Prostate gland (tissue), 2 donors: ENCODE measurements around the gene UQCRHL. TPM values are rescaled to one million over a fixed set of nuclear protein-coding genes. Genes with fewer than 3 reads are reported as not detected.
"Not testable (repeated sequence)": the region's sequence is repeated elsewhere in the genome, so short reads cannot be mapped to it uniquely, and the experiment has no call there.

ENCODE experiments used
- DNase-seq: peaks from one replicate; pipeline ENCODE4 v3.0.0-alpha.2; 2019; ENCODE audit warnings: low spot score
- H3K27ac ChIP-seq, 2 donors: fragments of 200-600 bp; sonication (generic); 2 replicates each; pipeline ENCODE4 v1.5.1; 2017 to 2019
- H3K27me3 ChIP-seq: fragments of 200-600 bp; sonication (generic); replicated peaks from 2 replicates; pipeline ENCODE4 v1.5.1; 2019; ENCODE audit not compliant: insufficient read depth
- H3K36me3 ChIP-seq, 2 donors: fragments of 200-600 bp; sonication (generic); 1 replicate in 1 of 2; 2 replicates in 1 of 2; pipeline versions ENCODE4 v1.5.1 to v1.8.1; 2017 to 2019
- H3K4me1 ChIP-seq: fragments of 200-600 bp; sonication (generic); replicated peaks from 2 replicates; pipeline ENCODE4 v1.5.1; 2019
- H3K4me3 ChIP-seq, 2 donors: fragments of 200-600 bp; sonication (generic); 2 replicates each; pipeline ENCODE4 v1.5.1; 2017 to 2019
- H3K9me3 ChIP-seq: fragments of 200-600 bp; sonication (generic); 2 replicates; pipeline ENCODE4 v1.5.1; 2017
- CTCF ChIP-seq, 4 experiments: fragments of 200-600 bp in 2 of 4; fragments of 450-650 bp in 2 of 4; sonication (generic) in 2 of 4; IDR thresholded peaks; 1 replicate in 3 of 4; 2 replicates in 1 of 4; pipeline ENCODE4 v1.5.1; 2016 to 2019; ENCODE audit warnings: antibody characterized with exemption in 4 of 4, mild to moderate bottlenecking in 2 of 4, moderate library complexity in 2 of 4
- POLR2A ChIP-seq: fragments of 450-650 bp; IDR thresholded peaks from one replicate; pipeline ENCODE4 v1.6.1; 2016; ENCODE audit warnings: antibody characterized with exemption, mild to moderate bottlenecking
- POLR2AphosphoS5 ChIP-seq: sonication (generic); formaldehyde crosslinking; IDR thresholded peaks from one replicate; pipeline ENCODE4 v1.6.1; 2017; ENCODE audit warnings: antibody characterized with exemption
- WGBS: methylation state at CpG from one replicate; pipeline ENCODE4 v1.1.5; 2018; 5-methylcytosine and 5-hydroxymethylcytosine counted together
- intact Hi-C: fragments of 100-400 bp; cut with DNase I; formaldehyde crosslinking; loops from one replicate; pipeline ENCODE4 v1.14.2; 2022
- total RNA-seq, 2 donors: library from RNA; depleted of rRNA; stranded (reverse); fragments of >200 nt; gene quantifications; one replicate each; pipeline ENCODE4 v1.1.0, GENCODE V29; 2016

Gene UQCRHL
- total RNA-seq, 2 donors from 2014 or later: 1.6 to 2.4 TPM

GRCh38 chr1:15847893-15848142 lies 40.4 kb upstream of the UQCRHL start:
- Histone ChIP-seq H3K4me3 (peak overlapping the region; percentile 87 to 93), H3K27ac (peak overlapping the region; percentile 96 to 98), H3K9me3 (no peaks in the 10 kb centered on the region), H3K27me3 (no peaks in the 10 kb centered on the region), H3K36me3 (no peaks in the 10 kb centered on the region), H3K4me1 (no peaks in the 10 kb centered on the region)
- no peak for TF ChIP-seq CTCF (IDR thresholded peaks at IDR 0.05)
- no peak for TF ChIP-seq POLR2AphosphoS5
- no peak for TF ChIP-seq POLR2A
- intact Hi-C loops: loop anchor here (2.0 to 5.0 kb wide), 3 partner anchors 13 to 104 kb away; no protein-coding TSS in a partner anchor
- DNase-seq: no peak
- 1% methylated on average over 27 of the region's 34 CpGs for WGBS

GRCh38 chr1:15847100-15847892 lies 39.8 kb upstream of the UQCRHL start, which contains the start of gene SPEN:
SPEN (plus strand) TSS chr1:15847707; CDS start chr1:15848068, 361 bp downstream.
- WGBS: under 1% methylated on average over 26 of the region's 86 CpGs
- Histone ChIP-seq H3K27me3 (no peaks in the 10 kb centered on the region), H3K9me3 (no peaks in the 10 kb centered on the region), H3K36me3 (no peaks in the 10 kb centered on the region), H3K4me3 (peak within 1 kb of the TSS; percentile 87 to 93), H3K4me1 (no peaks in the 10 kb centered on the region), H3K27ac (peak within 1 kb of the TSS; percentile 96 to 98)
- intact Hi-C loops: loop anchor here (5.0 kb wide), 2 partner anchors 40 to 105 kb away; no protein-coding TSS in a partner anchor
- TF ChIP-seq CTCF (IDR thresholded peaks at IDR 0.05) (peak in 2 of 4 experiments; percentile 41 to 46), POLR2AphosphoS5 (peak; percentile 92), POLR2A (peak; percentile 81)
- peak; percentile 96 for DNase-seq

- DNase-seq, H3K27ac ChIP-seq, H3K36me3 ChIP-seq, H3K9me3 ChIP-seq, H3K27me3 ChIP-seq, H3K4me1 ChIP-seq, H3K4me3 ChIP-seq: not testable (repeated sequence)
- 94% methylated on average over 11 of the region's 11 CpGs for WGBS
- intact Hi-C loops: loop anchor here (5.0 kb wide), 2 partner anchors 41 to 106 kb away; no protein-coding TSS in a partner anchor
Observed at GRCh38 chr1:15846056-15846455, 38.6 kb upstream of the UQCRHL start.

GRCh38 chr1:15843826-15844572 lies 36.5 kb upstream of the UQCRHL start:
- Histone ChIP-seq H3K4me3 (no peak overlapping the region), H3K27ac (no peak overlapping the region), H3K9me3 (no peaks in the 10 kb centered on the region), H3K4me1 (no peaks in the 10 kb centered on the region), H3K27me3 (no peaks in the 10 kb centered on the region), H3K36me3 (no peaks in the 10 kb centered on the region)
- WGBS: 30% methylated on average over 3 of the region's 3 CpGs
- TF ChIP-seq CTCF (IDR thresholded peaks at IDR 0.05): no peak
- TF ChIP-seq POLR2A: no peak
- no peak for TF ChIP-seq POLR2AphosphoS5
- no peak for DNase-seq
- intact Hi-C loops: no loop called here

- H3K27me3 ChIP-seq: no peaks in the 10 kb centered on the region
- no peaks in the 10 kb centered on the region for H3K36me3 ChIP-seq
- 91% methylated on average over 4 of the region's 4 CpGs for WGBS
- H3K9me3 ChIP-seq: no peaks in the 10 kb centered on the region
- H3K4me3 ChIP-seq: no peak overlapping the region
- TF ChIP-seq POLR2AphosphoS5: no peak
- no peak for TF ChIP-seq CTCF (IDR thresholded peaks at IDR 0.05)
- TF ChIP-seq POLR2A: no peak
- no peaks in the 10 kb centered on the region for H3K4me1 ChIP-seq
- DNase-seq: no peak
- intact Hi-C loops: no loop called here
- H3K27ac ChIP-seq: no peak overlapping the region
Observed at GRCh38 chr1:15838721-15839120, 31.3 kb upstream of the UQCRHL start.
